ENCODE results near the gene CPNE4.
A peak's percentile ranks its signal among the peaks of the same experiment; 100 is the strongest.

The CPNE4 gene

GRCh38 chr3:131739211-131739610 is 295.6 kb downstream of the CPNE4 start:
- no peak for DNase-seq (ENCODE audit: low read depth, low spot score)
- in situ Hi-C loops (cut with HindIII; ENCODE audit: low sequenced_read_pairs) = no loop called here
- TF ChIP-seq CTCF (IDR thresholded peaks at IDR 0.05; ENCODE audit: low read depth, low read length) = no peak
- H3K4me3 ChIP-seq (ENCODE audit: low read depth, low read length) = no peak overlapping the region

GRCh38 chr3:131738095-131738494 is 296.7 kb downstream of the CPNE4 start:
- no peak for TF ChIP-seq CTCF (IDR thresholded peaks at IDR 0.05; ENCODE audit: low read depth, low read length)
- in situ Hi-C loops (cut with HindIII; ENCODE audit: low sequenced_read_pairs) = no loop called here
- no peak for DNase-seq (ENCODE audit: low read depth, low spot score)
- H3K4me3 ChIP-seq (ENCODE audit: low read depth, low read length) = no peak overlapping the region

DNA sequence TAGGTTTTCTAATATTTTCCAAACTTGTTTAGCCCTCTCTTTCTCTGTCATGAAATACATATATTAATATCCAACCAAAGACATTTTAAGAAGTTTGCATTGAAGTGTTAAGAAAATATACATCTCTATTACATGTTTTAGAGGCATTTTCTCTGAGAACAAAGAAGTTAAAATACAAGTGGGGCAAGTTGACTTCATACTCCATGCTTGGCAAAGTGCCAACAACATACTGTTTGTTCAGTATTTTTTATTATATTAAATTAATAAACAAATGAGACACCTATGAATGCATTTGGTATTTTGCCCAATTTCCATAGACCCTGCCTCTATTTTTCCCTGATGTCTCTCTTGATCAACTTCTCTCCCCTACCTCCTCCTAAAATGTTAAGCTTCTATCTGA is 299.3 kb downstream of the CPNE4 start:
- no peak for TF ChIP-seq CTCF (IDR thresholded peaks at IDR 0.05; ENCODE audit: low read depth, low read length)
- in situ Hi-C loops (cut with HindIII; ENCODE audit: low sequenced_read_pairs) = no loop called here
- DNase-seq (ENCODE audit: low read depth, low spot score) = no peak
- no peak overlapping the region for H3K4me3 ChIP-seq (ENCODE audit: low read depth, low read length)

DNA sequence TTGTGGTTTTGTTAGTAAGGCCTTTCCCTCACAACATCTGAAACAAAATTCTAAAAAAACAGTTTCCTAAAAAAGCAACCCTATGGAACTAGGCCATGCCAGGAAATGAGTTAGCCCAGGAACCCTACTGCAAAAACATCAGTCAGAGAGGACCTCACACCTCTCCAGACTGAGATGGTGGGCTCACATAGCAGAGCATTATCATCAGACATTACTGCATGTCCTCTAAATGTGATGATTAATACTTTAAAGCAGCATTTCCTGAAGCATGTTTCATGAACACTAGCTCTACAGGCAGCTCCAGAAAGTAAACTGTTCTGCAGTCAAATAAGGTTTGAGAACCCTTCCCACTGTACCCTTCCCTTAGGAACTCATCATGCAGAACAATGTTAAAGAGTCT is 299.7 kb downstream of the CPNE4 start:
- H3K4me3 ChIP-seq (ENCODE audit: low read depth, low read length) = no peak overlapping the region
- in situ Hi-C loops (cut with HindIII; ENCODE audit: low sequenced_read_pairs) = no loop called here
- DNase-seq (ENCODE audit: low read depth, low spot score) = peak; percentile 62
- TF ChIP-seq CTCF (IDR thresholded peaks at IDR 0.05; ENCODE audit: low read depth, low read length) = no peak

DNA sequence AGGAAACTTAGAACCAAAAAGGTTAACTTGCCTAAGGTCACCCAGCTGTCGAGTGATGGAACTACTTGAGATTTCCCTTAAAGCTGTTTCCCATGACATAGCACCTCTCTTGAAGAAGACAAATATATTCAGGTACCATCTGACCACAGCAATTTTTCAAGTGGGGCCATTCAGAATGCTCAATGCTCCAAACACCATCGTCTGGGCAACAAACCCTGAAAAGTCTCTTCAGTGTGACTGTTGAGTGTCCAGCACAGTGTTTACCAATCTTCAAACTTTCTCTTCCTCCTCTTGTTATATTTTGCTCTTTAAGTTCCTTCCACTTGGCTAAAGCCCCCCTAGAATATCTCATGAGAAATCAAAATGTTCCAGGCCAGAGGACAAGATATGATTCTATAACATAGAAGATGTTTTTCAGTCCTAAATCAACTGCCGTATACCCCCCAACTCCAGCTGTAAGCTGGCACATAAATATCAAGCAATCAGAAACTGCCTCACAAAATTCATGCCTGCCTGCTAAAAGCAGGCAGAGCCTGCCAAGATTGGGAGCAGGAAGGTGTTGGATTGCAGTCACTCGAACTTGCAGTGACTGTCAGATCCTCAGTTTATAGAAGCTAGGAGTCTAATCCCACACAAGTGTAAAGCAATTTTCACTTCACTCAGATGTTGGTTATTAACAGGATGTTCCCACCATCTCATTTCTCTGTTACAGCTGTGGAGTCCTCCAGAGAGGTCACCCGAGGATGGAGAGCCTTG is 301.6 kb downstream of the CPNE4 start:
- DNase-seq (ENCODE audit: low read depth, low spot score) = no peak
- in situ Hi-C loops (cut with HindIII; ENCODE audit: low sequenced_read_pairs) = no loop called here
- no peak for TF ChIP-seq CTCF (IDR thresholded peaks at IDR 0.05; ENCODE audit: low read depth, low read length)
- no peak overlapping the region for H3K4me3 ChIP-seq (ENCODE audit: low read depth, low read length)

GRCh38 chr3:131731709-131732108 is 303.1 kb downstream of the CPNE4 start:
- in situ Hi-C loops (cut with HindIII; ENCODE audit: low sequenced_read_pairs) = no loop called here
- no peak overlapping the region for H3K4me3 ChIP-seq (ENCODE audit: low read depth, low read length)
- DNase-seq (ENCODE audit: low read depth, low spot score) = no peak
- TF ChIP-seq CTCF (IDR thresholded peaks at IDR 0.05; ENCODE audit: low read depth, low read length) = no peak

Data from astrocyte of the spinal cord (primary cell).